Hepatocyte (in vitro differentiated cells): ENCODE results near the gene CDK6. TPM values are rescaled to one million over a fixed set of nuclear protein-coding genes. Genes with fewer than 3 reads are reported as not detected.

ENCODE experiments used
- DNase-seq: peaks from one replicate; pipeline ENCODE4 v3.0.0-alpha.2; 2016; ENCODE audit warnings: low spot score
- H2AFZ ChIP-seq: fragments of 200-600 bp; sonication (generic); 2 replicates; pipeline ENCODE4 v1.6.0; 2016; ENCODE audit warnings: antibody characterized with exemption, mild to moderate bottlenecking
- H3K27ac ChIP-seq: fragments of 200-600 bp; sonication (generic); 2 replicates; pipeline ENCODE4 v1.5.1; 2016; ENCODE audit warnings: mild to moderate bottlenecking
- H3K27me3 ChIP-seq: fragments of 200-600 bp; sonication (generic); 2 replicates; pipeline ENCODE4 v1.6.1; 2016
- H3K36me3 ChIP-seq: fragments of 200-600 bp; sonication (generic); replicated peaks from 2 replicates; pipeline ENCODE4 v1.5.1; 2016; ENCODE audit warnings: low read depth; ENCODE audit not compliant: insufficient read depth
- H3K4me1 ChIP-seq: fragments of 200-600 bp; sonication (generic); 2 replicates; pipeline ENCODE4 v1.5.1; 2016; ENCODE audit warnings: mild to moderate bottlenecking, moderate library complexity; ENCODE audit not compliant: insufficient read depth
- H3K4me2 ChIP-seq: fragments of 200-600 bp; sonication (generic); 2 replicates; pipeline ENCODE4 v1.6.0; 2016
- H3K4me3 ChIP-seq: fragments of 200-600 bp; sonication (generic); 2 replicates; pipeline ENCODE4 v1.5.1; 2016; ENCODE audit warnings: mild to moderate bottlenecking
- H3K79me2 ChIP-seq: fragments of 200-600 bp; sonication (generic); 2 replicates; pipeline ENCODE4 v1.6.0; 2017; ENCODE audit warnings: mild to moderate bottlenecking
- H3K9me2 ChIP-seq: fragments of 200-600 bp; sonication (generic); replicated peaks from 2 replicates; pipeline ENCODE4 v1.6.0; 2017; ENCODE audit warnings: mild to moderate bottlenecking; ENCODE audit not compliant: insufficient read depth
- H3K9me3 ChIP-seq: fragments of 200-600 bp; sonication (generic); 2 replicates; pipeline ENCODE4 v1.5.1; 2016; ENCODE audit warnings: low read depth, mild to moderate bottlenecking
- H4K20me1 ChIP-seq: fragments of 200-600 bp; sonication (generic); 2 replicates; pipeline ENCODE4 v1.6.0; 2016; ENCODE audit warnings: mild to moderate bottlenecking; ENCODE audit not compliant: insufficient read depth, poor library complexity, severe bottlenecking
- CTCF ChIP-seq: fragments of 200-600 bp; sonication (generic); IDR thresholded peaks from 2 replicates; pipeline ENCODE4 v1.5.1; 2016; ENCODE audit warnings: antibody characterized with exemption, mild to moderate bottlenecking; ENCODE audit not compliant: poor library complexity
- EZH2 ChIP-seq: fragments of 200-600 bp; sonication (generic); IDR thresholded peaks from 2 replicates; pipeline ENCODE4 v1.6.1; 2016; ENCODE audit warnings: antibody characterized with exemption, mild to moderate bottlenecking, borderline replicate concordance
- EZH2phosphoT487 ChIP-seq: fragments of 200-600 bp; sonication (generic); IDR thresholded peaks from one replicate; pipeline ENCODE4 v1.6.1; 2018; ENCODE audit warnings: antibody characterized with exemption, mild to moderate bottlenecking, low read depth, moderate library complexity; ENCODE audit not compliant: unreplicated experiment, severe bottlenecking
- WGBS: methylation state at CpG from one replicate; pipeline ENCODE4 v1.1.6; 2016; ENCODE audit warnings: low lambda C conversion rate; ENCODE audit errors: missing lambda C conversion rate; 5-methylcytosine and 5-hydroxymethylcytosine counted together
- polyA plus RNA-seq: library from polyadenylated mRNA; unstranded; fragments of >200 nt; fragmentation: Nextera tagmentation; extraction: Ambion mirVana; gene quantifications from 2 replicates; pipeline ENCODE4 v1.2.1, GENCODE V29; 2016
- total RNA-seq: library from RNA; depleted of rRNA; stranded (reverse); fragments of >200 nt; gene quantifications from 2 replicates; pipeline ENCODE4 v1.2.3, GENCODE V29; 2014

Gene CDK6
- total and polyA plus RNA-seq, 2 experiments from 2014 or later, result 18.7 to 64.5 TPM

- Histone ChIP-seq H3K36me3 (no peaks in the 10 kb centered on the region), H3K27me3 (no peaks in the 10 kb centered on the region), H3K9me2 (no peaks in the 10 kb centered on the region), H2AFZ (no peak overlapping the region), H3K79me2 (peaks cover 98% of the 10 kb centered on the region), H3K27ac (peak overlapping the region; percentile 17), H3K4me1 (peaks cover 19% of the 10 kb centered on the region), H3K4me3 (no peak overlapping the region), H4K20me1 (peaks cover 8% of the 10 kb centered on the region), H3K4me2 (peak overlapping the region; percentile 23), H3K9me3 (no peaks in the 10 kb centered on the region)
- 53% methylated on average over 1 of the region's 1 CpG for WGBS
- DNase-seq, result no peak
- TF ChIP-seq CTCF (no peak), EZH2 (no peak), EZH2phosphoT487 (no peak)
These were observed 42.6 kb downstream of the CDK6 start for GRCh38 chr7:92793656-92794205.

- Histone ChIP-seq H3K4me2 (no peak overlapping the region), H3K9me2 (no peaks in the 10 kb centered on the region), H2AFZ (no peak overlapping the region), H3K27ac (no peak overlapping the region), H3K4me3 (no peak overlapping the region), H3K79me2 (peaks cover 98% of the 10 kb centered on the region), H3K9me3 (peaks cover 8% of the 10 kb centered on the region), H3K27me3 (no peaks in the 10 kb centered on the region), H3K36me3 (no peaks in the 10 kb centered on the region), H4K20me1 (peaks cover under 1% of the 10 kb centered on the region), H3K4me1 (peaks cover 24% of the 10 kb centered on the region)
- WGBS, result 88% methylated on average over 1 of the region's 1 CpG
- DNase-seq, result no peak
- no peak for TF ChIP-seq CTCF
- TF ChIP-seq EZH2, result no peak
- TF ChIP-seq EZH2phosphoT487, result no peak
These were observed 45.4 kb downstream of the CDK6 start for GRCh38 chr7:92790992-92791391.

- no peaks in the 10 kb centered on the region for H3K36me3 ChIP-seq
- 95% methylated on average over 1 of the region's 1 CpG for WGBS
- TF ChIP-seq EZH2phosphoT487 (no peak), EZH2 (no peak), CTCF (no peak)
These were observed 47.7 kb downstream of the CDK6 start for GRCh38 chr7:92788559-92789183.

More at GRCh38 chr7:92788559-92789183, 47.7 kb downstream of the CDK6 start:
- peaks cover 97% of the 10 kb centered on the region for H3K79me2 ChIP-seq
- no peaks in the 10 kb centered on the region for H3K9me2 ChIP-seq
- H4K20me1 ChIP-seq, result no peaks in the 10 kb centered on the region
- H3K4me1 ChIP-seq, result peaks cover 10% of the 10 kb centered on the region
- H3K27me3 ChIP-seq, result no peaks in the 10 kb centered on the region
- DNase-seq, result no peak
- no peak overlapping the region for H3K4me2 ChIP-seq
- H2AFZ ChIP-seq, result no peak overlapping the region
- H3K9me3 ChIP-seq, result peaks cover 8% of the 10 kb centered on the region
- no peak overlapping the region for H3K27ac ChIP-seq
- H3K4me3 ChIP-seq, result no peak overlapping the region
